GM19467 (cell line): Measurements from ENCODE around the gene FGF4.
"Not testable (repeated sequence)": the region's sequence is repeated elsewhere in the genome, so short reads cannot be mapped to it uniquely, and the experiment has no call there.

ENCODE experiments used
- ATAC-seq: cut with Tn5 transposase; IDR thresholded peaks from one replicate; pipeline ENCODE4 v1.9.1; 2021; ENCODE audit warnings: mild to moderate bottlenecking, moderate library complexity; ENCODE audit not compliant: unreplicated experiment

Gene FGF4

DNA sequence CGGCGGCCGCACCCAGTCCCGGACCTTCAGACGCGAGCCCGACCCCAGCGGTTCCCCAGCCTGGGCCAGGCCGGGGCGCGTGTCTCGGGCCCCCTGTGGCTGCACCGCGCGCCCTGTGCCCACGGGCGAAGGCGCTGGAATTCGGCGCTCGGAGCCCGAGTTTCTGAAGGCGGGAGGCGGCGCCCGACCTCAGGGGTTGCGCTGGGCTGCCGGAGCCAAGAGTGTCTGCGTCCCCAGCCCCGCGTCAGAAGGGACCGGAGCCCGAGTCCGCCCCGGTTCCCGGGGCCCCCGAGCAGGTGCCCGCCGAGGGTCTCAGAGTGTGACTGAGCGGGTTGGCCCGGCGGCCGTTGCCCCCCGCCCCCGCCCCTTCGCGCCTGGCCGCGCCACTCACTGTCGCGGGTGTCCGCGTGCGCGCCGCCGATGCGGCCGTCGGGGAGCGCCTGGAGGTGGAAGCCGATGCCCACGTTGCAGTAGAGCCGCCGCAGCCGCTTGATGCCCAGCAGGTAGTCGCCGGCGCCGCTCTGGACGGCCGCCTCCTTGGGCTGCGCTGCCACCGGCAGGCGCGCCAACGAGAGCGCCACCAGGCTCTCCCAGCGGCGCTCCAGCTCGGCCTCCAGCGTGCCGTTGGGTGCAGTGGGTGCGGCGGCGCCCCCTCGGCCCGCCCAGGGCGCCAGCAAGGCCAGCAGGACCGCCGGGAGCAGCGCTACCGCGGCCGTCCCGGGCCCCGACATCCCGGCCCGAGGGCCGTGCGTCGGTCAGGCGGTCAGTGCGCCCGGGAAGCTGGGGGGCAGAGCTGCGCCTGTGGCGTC, 583 bp downstream of the FGF4 start:
- ATAC-seq: no peak

DNA sequence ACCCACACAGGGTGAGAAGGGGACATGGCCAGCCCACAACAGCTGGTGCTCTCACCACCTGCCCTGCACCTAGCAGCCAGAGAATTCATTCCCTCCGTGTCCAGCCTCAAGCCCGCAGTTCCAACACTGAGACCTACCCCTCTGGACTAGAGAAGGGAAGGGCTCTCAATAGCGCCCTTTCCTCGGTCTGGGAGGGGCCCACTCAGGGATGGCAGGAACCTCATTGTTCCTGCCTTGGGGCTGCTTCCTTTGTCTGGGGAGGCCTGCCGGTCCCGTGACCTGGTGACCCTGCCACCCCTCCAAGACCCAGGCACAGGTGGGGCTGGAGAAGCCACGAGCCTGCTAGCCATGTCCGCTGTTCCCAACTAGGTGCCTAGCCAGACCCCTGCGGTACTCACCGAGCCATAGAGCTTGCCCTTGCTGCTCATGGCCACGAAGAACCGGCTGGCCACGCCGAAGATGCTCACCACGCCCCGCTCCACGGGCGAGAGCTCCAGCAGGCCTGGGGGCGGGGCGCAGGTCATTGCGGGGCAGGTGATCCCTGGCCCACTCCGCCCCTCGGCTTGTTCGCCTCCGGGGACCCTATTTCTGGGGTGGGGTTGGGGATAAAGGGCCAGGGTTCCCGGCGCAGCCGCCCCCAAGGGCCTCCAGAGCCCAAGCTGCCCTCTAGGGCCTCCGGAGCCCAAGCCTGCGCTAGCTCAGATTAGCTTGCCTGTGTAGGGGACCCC, 1.4 kb downstream of the FGF4 start:
- no peak for ATAC-seq

DNA sequence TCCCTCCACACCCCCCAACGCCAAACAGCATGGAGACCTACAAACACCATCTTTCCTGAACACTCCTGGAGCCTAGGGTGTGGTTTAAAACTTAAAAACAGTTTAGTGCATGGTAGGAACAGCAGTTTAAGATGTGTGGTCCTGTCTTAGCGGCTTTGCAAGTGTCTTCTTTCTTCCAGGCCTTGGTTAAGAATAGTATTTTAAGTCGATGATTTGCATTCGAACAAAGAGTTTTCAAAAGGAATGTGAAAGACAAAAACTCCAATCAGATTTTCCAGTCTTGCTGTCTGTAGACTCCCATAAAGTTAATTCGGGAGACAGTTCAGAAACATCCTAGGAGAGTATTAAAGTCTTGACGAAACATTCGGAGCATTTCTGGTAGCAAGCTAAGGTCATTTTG, 3.7 kb downstream of the FGF4 start:
- no peak for ATAC-seq

DNA sequence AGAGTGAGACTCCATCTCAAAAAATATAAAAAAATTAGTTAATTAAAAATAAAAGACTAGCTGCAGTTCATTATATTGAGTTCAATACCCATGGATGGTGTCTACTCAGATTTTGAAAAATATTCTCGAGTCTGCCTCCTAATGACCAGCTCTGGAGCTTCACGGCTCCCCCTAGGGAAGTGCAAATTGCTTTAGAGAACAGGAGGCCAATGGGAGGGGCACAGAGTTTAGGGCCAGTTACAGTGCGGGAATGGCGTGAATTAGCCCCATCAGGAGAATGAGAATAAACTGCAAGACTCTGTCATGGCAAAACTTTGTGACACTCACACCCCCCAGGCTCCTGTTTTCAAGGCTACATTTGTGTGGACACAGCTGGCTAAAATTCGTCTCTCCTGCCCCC, 4.6 kb downstream of the FGF4 start:
- no peak for ATAC-seq

DNA sequence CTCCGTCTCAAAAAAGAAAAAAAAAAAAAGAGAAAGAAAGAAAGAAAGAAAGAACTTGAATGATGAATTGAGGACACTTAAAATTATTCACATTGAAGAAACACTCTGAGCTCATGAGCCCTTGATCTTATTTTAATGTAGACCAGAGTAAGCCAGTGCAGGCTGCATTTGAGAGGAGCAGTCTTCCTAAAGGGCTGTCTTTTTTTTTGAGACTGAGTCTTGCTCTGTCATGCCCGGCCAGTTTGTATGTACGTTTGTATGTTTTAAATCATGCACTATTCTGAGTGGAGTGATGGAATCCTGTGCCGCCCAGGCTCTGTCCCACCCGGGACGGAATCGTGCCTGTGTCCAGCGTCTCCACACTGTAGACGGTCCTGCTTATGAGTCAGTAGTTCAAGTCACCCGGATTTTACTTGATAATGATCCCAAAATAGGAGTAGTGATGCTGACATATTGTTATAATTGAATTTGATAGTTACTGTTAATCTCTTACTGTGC, 9.6 kb downstream of the FGF4 start:
- no peak for ATAC-seq

DNA sequence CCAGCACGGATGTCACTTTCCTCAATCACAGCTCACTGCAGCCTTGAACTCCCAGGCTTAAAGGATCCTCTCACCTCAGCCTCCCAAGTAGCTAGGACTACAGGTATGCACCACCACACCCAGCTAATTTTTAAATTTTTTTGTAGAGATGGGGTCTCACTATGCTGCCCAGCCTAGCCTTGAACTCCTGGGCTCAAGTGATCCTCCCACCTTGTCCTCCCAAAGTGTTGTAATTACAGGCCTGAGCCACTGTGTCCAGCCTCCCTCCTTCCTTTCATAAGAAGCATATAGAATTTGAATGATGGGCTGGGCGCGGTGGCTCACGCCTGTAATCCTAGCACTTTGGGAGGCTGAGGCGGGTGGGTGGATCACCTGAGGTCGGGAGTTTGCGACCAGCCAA, 10.2 kb downstream of the FGF4 start:
- not testable (repeated sequence) for ATAC-seq

DNA sequence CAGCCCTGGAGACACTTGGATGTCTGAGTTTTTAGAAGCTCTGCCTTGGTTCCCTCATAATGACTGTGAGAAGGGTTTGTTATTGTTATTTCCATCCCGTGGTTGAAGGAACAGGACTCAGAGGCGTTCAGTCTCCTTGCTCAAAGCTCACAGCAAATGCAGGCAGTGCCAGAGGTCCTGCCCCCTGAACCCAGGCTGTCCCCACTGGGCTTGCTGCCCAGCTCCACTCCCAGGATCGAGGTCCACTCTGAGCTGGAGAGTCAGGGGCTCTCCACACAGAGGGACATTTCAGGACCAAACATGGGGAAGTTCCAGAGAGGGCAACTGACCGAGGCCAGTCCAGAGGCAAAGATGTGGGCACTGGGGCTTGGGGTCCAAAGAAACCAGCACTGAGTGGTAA, 14.8 kb downstream of the FGF4 start:
- no peak for ATAC-seq

DNA sequence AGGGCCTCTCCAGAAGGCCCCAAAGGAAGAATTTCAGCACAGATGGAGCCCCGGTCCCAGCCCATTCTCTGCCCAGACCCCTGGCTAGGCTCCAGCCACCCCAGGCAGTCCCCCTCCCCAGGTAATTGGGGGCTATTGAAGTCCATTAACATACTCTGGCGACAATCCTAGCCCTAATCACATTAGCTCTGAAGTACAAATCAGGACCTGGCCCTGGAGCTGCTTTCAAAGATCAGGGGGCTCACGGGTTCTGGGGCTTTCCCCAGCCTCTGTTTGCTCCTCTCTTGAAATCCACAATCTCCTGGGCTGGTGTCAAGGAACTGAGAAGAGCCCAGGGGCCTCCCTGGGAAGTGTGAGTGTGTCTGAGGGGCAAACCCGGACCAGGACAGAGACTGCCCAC, 22.3 kb downstream of the FGF4 start:
- no peak for ATAC-seq

DNA sequence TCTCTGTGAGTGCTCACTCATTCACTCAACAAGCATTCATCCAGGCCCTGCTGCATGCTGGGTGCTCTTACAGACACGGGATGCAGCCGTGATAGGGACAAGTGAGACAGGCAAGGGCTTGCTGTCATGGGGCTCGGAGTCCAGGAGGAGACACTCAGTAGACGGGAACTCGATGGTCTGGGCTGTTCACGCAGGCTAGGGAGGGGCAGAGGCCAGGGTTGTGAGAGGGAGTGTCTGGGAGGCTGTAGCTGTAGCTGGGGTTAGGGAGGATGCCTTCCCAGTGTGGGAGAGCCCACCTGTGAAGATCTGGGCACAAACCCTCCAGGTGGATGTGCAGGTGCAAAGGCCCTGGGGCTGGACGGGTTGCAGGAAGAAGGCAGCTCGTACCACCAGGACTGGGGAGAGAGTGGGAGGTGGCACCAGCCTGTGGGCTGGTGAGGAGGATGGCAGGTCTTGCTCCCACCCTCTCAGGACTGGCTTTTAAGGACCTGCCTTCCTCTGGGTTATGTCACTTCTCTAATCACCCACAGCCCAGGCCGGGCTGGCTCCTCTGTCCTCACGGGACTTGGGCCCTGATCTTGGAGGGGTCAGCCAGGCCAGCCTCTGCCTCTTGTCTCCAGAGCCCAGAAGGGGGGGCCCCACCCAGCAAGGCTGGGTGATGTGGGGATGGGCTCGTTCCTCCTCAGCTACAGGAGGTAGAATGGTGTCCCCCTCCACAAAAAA, 24.1 kb downstream of the FGF4 start:
- ATAC-seq: no peak

DNA sequence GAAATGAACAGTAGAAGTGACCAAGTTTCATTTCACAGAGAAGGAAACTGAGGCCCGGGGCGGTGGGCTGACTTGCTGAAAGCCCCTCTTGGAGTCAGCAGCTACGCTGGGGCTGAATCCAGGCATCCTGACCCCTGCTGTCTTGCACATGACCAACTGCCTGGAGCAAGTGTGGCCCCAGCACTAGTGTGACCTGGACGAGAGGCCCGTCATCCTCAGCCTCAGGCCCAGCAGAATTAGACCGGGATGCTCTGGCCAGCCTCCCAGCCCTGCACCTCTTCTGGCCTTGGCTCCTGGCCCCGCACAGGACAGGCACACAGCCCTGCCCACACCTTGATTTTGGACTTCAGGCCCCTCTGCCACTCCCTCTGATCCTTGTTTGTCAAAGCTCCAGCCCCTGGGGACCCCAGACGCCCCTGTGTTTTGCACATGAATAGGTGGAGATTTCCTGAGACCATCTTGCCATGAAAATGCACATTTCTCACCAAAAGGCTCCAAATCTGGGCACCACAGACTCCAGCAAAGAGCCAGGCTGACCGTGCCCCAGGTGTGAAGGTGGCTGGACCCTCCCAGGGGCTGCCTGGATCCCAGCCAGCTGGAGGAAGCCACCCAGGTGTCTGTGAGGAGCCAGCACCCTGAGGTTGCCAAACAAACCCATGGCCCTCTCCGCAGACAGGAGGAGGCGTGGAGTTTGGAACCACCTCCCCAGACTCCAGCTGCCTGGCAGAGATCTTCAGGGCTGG, 24.9 kb downstream of the FGF4 start:
- ATAC-seq: no peak

DNA sequence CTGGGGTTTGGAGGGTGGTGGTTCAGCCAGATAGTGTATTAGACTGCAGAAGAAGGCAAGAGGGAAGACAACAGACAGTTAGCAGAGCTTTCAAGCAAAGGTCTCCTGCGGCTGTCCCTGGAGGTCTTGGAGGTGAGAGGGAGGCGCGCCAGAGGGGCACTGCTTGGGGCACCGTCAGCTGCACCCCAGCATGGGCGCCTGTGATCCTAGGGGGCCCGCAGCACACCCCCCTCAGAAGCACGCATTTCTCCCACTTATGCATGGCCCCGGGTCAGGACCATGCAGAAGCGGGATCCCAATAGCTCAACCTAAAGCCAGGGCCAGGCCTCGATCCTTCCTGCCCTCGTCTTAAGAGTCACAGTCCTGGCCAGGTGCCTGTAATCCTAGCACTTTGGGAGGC, 26.5 kb downstream of the FGF4 start:
- no peak for ATAC-seq

DNA sequence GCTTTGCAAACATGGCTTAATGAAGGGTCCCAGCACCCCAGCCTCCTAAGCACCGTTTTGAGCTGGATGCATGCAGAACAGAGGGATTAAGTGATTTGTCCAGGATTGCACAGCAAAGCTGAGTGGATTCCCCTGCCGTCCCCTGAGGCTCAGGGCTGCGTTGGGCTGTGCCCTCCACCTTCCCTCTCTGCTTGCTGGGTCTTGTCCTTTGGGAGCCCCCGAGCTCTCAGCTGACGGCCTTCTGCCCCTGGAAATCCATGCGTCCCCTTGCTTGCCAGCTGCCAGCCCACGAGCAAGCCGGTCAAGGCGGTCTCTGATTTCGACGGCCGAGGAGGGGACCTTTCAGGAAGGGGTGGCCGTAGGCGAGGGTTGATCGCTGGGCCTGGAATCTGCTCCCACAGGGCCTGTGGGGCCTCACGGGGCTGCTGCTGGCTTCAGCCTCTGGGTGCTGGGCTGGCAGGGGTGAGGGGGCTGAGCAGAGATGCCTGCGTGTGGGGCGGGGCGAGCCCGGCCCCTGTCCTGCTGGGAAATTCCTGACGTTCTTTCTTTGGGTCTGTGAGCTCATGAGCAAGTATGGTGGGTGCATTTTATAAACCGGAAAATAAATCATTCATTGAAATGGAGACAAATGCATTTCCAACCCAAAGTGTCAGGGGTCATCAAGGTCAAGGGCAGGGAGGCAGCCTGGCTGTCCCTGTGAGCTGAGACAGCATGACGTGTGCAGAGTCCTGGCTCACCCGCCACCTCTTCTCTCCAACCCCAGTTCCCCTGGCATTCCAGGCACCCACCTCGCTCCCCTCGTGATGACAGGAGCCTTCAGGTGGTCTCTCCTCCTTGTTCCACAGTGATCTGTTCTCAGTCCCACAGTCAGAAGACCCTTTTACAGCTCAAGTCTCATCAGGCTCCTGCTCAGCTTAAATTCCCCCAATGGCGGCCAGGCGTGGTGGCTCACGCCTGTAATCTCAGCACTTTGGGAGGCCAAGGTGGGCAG, 28.1 kb downstream of the FGF4 start:
- no peak for ATAC-seq

DNA sequence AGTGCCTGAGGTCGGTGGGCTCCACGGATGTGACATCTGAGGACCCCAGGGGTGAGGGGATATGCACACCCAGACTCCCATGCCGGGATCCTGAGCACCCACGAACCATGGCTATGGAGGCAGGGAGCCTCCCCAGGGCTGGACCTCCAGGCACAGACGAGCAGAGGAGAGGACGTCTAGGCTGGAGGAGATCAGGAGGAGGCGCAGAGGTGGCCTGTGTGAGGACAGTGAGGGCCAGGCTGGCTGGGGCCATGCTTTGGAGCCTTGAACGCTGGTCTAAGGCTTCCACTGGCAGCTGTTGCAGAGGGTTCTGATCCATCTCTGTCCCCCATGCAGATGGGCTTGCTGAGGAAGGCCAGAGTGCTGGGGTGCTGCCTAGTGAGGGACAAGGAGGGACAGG, 29.0 kb downstream of the FGF4 start:
- ATAC-seq: no peak

DNA sequence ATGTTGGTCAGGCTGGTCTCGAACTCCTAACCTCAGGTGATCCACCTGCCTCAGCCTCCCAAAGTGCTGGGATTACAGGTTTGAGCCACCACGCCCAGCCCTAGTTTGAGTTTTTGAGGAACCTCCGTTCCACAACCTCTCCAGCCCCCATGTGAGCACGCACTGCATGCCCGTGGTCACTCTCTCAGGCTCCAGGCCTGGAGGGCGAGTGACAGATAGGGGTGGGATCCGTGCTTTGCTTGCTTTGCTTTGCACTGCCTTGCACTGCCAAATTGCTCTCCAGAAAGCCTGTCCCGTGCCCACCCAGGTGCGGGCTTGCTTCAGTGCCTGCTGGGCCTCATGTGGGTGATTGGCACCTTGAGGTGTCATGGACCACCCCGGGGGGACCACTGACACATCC, 29.9 kb downstream of the FGF4 start:
- ATAC-seq: no peak

DNA sequence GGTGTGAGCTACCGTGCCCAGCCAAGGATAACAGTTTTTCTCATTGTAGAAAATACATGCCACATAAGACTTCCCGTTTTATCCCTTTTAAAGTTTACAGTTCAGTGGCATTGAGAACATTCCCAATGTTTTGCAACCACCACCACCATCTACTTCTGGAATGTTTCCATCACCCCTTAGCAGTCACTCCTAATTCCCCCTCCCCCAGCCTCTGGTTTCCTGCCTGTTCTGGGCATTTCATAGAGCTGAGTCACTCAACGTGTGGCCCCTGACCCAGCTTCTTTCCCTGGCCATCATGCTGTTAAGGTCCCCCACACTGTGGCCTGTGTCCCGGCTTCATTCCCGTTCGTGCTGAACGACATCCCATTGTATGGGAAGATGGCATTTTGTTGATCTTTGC, 30.7 kb downstream of the FGF4 start:
- no peak for ATAC-seq

DNA sequence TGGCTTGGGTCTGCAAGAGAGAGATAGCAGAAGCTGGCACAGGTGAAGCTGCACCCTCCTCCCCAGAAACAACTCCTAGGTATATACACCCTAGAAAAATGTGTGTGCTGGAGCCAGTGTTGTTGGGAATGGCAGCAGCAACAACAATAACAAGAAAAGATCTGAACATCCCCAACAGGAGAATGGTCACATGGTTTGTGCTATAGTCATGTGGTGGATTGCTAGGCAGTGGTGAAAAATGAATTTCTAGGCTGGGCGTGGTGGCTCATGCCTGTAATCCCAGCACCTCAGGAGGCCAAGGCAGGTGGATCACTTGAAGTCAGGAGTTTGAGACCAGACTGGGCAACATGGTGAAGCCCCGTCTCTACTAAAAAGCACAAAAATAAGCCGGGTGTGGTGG, 40.3 kb downstream of the FGF4 start:
- ATAC-seq: no peak

DNA sequence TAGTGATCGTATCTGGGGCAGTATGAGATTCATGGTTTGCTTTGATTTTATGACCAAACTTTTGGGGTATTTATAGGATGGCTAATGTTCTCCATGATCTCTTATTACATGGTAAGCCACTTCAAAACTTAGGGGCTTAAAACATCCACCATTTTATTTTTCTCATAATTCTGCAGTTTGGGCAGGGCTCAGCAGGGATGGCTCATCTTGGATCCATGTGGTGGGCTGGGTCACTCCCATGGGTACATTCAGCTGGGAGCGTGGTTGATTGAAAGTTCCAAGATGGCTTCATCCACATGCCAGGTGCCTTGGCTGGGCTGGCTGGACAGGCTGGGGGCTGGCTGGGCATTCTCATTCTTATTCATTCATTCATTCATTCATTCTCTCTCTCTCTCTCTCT, 40.8 kb downstream of the FGF4 start:
- no peak for ATAC-seq

DNA sequence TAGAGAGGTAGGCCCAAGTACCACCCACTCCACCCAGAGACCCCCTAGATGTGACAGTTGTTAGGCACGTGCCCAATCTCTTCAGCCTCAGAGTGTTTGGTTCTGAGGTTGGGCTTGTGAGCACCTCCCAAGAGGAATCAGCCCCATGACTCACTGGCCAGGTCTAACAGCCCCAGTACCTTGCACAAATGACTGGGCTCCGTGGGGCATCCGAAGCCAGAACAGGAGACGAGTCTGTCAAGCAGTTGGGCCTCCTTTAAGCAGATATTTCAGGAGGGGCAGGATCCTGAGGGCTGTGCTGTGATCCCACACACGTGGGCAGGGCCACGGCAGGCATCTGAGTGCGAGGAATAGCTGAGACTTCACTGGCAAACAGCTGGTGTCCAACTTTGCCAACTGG, 42.2 kb downstream of the FGF4 start:
- ATAC-seq: no peak

DNA sequence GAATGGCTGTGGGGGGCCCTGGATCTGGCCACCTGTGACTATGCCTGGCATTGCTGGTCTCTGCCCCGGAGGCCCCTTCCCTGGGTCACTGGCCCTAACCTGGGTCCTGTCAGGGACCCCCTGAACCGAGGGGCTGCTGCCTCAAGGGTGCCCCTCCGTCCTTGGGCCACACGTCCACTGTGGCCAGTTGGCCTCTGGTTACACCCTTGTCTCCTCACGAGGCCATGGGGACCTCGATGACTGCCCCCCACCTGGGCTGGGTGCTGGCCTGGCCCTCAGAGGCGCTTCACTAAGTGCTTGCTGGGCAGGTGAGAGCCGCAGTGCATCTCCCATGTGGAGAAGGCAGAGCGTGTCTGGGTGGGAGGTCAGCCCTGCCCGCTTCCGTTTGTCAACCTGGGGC, 44.0 kb downstream of the FGF4 start:
- no peak for ATAC-seq

DNA sequence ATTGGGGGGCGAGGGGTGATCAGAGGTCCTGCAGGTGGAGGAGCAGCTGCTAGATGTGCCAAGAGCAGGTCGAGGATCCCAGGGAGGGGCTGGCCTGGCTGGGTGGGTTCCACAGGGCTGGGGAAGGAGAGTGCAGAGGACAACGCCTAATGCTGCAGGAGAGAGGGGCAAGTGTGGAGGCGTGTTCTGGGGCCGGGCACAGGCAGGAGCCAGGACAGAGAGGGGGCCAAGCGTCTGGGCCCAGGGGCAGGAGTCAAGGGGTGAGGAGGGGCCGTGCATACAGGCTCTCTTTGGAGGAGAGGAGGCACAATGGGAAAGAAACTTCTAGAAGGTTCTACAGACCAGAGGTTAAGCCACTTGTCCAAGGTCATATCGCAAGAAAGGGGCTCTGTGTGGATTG, 44.6 kb downstream of the FGF4 start:
- no peak for ATAC-seq
